PC-3 (cell line): ENCODE results near the gene C1QTNF9. TPM values are rescaled to one million over a fixed set of nuclear protein-coding genes. Genes with fewer than 3 reads are reported as not detected.
"Not testable (repeated sequence)": the region's sequence is repeated elsewhere in the genome, so short reads cannot be mapped to it uniquely, and the experiment has no call there.

Source experiments
- ATAC-seq: fragments of 200-7000 bp; cut with Tn5 transposase; 2 replicates; pipeline ENCODE4 v1.9.1; 2020; ENCODE audit warnings: mild to moderate bottlenecking, moderate library complexity
- BruUV-seq: library from RNA; stranded (reverse); fragments of 400-500 nt; replicated peaks from 2 replicates; lab custom pipeline; 2021; lab: Mats Ljungman, UMichigan
- CTCF ChIA-PET: fragments of 300-600 bp; sonication (Branson Sonifier 250); formaldehyde crosslinking; loops from one replicate; lab custom pipeline; 2022; ENCODE audit warnings: antibody characterized with exemption; lab: Charles Lee
- POLR2A ChIA-PET: fragments of 300-600 bp; sonication (Branson Sonifier 250); formaldehyde crosslinking; loops from one replicate; lab custom pipeline; 2022; ENCODE audit warnings: antibody characterized with exemption; ENCODE audit not compliant: unreplicated experiment; lab: Charles Lee
- DNase-seq: peaks from one replicate; pipeline ENCODE4 v3.0.0-alpha.2; 2015
- H2AFZ ChIP-seq: fragments of 300-600 bp; sonication (generic); 2 replicates; pipeline ENCODE4 v1.6.0; 2016; ENCODE audit warnings: antibody characterized with exemption, low read length
- H3F3A ChIP-seq: fragments of 300-600 bp; sonication (generic); one replicate; pipeline ENCODE4 v1.6.0; 2017; ENCODE audit warnings: antibody characterized with exemption, low read length, control low read depth, mild to moderate bottlenecking; ENCODE audit not compliant: unreplicated experiment
- H3K27ac ChIP-seq: fragments of 300-600 bp; sonication (generic); 2 replicates; pipeline ENCODE4 v1.5.1; 2016; ENCODE audit warnings: mild to moderate bottlenecking, low read length
- H3K27me3 ChIP-seq: fragments of 300-600 bp; sonication (generic); 2 replicates; pipeline ENCODE4 v1.6.1; 2016; ENCODE audit warnings: low read length, mixed read lengths
- H3K36me3 ChIP-seq: fragments of 300-600 bp; sonication (generic); 2 replicates; pipeline ENCODE4 v1.6.1; 2016; ENCODE audit warnings: low read depth, mixed run types, low read length, mixed read lengths
- H3K4me1 ChIP-seq: fragments of 300-600 bp; sonication (generic); 2 replicates; pipeline ENCODE4 v1.5.1; 2016; ENCODE audit warnings: low read length; ENCODE audit not compliant: insufficient read depth
- H3K4me2 ChIP-seq: fragments of 300-600 bp; sonication (generic); 2 replicates; pipeline ENCODE4 v1.6.0; 2016; ENCODE audit warnings: low read length
- H3K4me3 ChIP-seq: fragments of 300-600 bp; sonication (generic); 2 replicates; pipeline ENCODE4 v1.5.1; 2016; ENCODE audit warnings: mild to moderate bottlenecking, low read length, mixed read lengths
- H3K79me2 ChIP-seq: fragments of 300-600 bp; sonication (generic); 2 replicates; pipeline ENCODE4 v1.6.1; 2017; ENCODE audit warnings: low read length, mixed read lengths
- H3K9ac ChIP-seq: fragments of 300-600 bp; sonication (generic); 2 replicates; pipeline ENCODE4 v1.6.0; 2016; ENCODE audit warnings: mild to moderate bottlenecking, low read length
- H3K9me2 ChIP-seq: fragments of 300-600 bp; sonication (generic); replicated peaks from 2 replicates; pipeline ENCODE4 v1.6.1; 2016; ENCODE audit warnings: mixed run types, low read length, mixed read lengths
- H3K9me3 ChIP-seq: fragments of 300-600 bp; sonication (generic); 2 replicates; pipeline ENCODE4 v1.6.1; 2016; ENCODE audit warnings: low read length, mixed read lengths
- H4K20me1 ChIP-seq: fragments of 300-600 bp; sonication (generic); 2 replicates; pipeline ENCODE4 v1.6.1; 2016; ENCODE audit warnings: low read length, mixed read lengths
- CTCF ChIP-seq: fragments of 300-600 bp; sonication (generic); conservative IDR thresholded peaks from 2 replicates; pipeline ENCODE4 v1.5.1; 2017; ENCODE audit warnings: antibody characterized with exemption, low read depth, mild to moderate bottlenecking, low read length
- EZH2 ChIP-seq: fragments of 300-600 bp; sonication (generic); IDR thresholded peaks from one replicate; pipeline ENCODE4 v1.6.1; 2017; ENCODE audit warnings: antibody characterized with exemption, mild to moderate bottlenecking, low read length; ENCODE audit not compliant: unreplicated experiment
- EZH2phosphoT487 ChIP-seq: fragments of 300-600 bp; sonication (generic); IDR thresholded peaks from 2 replicates; pipeline ENCODE4 v1.6.1; 2018; ENCODE audit warnings: mild to moderate bottlenecking, antibody characterized with exemption, low read length, borderline replicate concordance
- intact Hi-C: fragments of 100-400 bp; cut with micrococcal nuclease; formaldehyde crosslinking; loops from 2 replicates; pipeline ENCODE4 v1.9.0; 2023
- total RNA-seq: library from RNA; depleted of rRNA; stranded (reverse); fragments of >200 nt; gene quantifications from 2 replicates; pipeline ENCODE4 v1.2.3, GENCODE V29; 2014; rRNA removed

Gene C1QTNF9
- total RNA-seq, 1 experiment from 2014 or later = 0.11 TPM

DNA sequence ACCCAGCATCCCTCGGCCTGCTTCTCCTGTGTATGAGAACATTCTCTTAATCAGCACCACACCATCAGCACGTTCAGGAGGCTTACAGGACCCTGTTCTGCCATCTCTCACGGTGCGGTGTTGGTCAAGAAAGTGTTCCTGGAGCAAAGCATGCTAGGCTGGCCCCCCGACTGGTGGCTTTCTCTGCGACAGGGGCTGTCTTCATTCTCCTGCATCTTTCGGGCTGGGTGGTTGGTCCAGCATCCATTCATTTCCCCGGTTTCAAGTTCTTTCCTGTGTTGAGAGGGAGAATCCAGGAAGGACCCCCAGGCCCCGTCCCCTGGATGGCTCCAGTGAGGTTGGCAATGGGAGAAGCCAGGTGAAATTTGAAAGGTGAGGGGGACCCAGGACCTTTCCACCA is 55.8 kb downstream of the C1QTNF9 start:
- Histone ChIP-seq H3K9me3 (no peaks in the 10 kb centered on the region), H3K4me2 (no peak overlapping the region), H2AFZ (no peak overlapping the region), H3F3A (no peaks in the 10 kb centered on the region), H3K36me3 (no peaks in the 10 kb centered on the region), H3K9ac (no peak overlapping the region), H4K20me1 (no peaks in the 10 kb centered on the region), H3K79me2 (no peaks in the 10 kb centered on the region), H3K27me3 (0 out of 2 replicates have a peak, but pooled peaks cover 4% of the 10 kb centered on the region), H3K4me1 (no peaks in the 10 kb centered on the region), H3K4me3 (no peak overlapping the region), H3K27ac (no peak overlapping the region), H3K9me2 (no peaks in the 10 kb centered on the region)
- DNase-seq = no peak
- CTCF ChIA-PET = no interaction called here
- POLR2A ChIA-PET = no interaction called here
- BruUV-seq = no TSS peak
- intact Hi-C loops = no loop called here
- TF ChIP-seq EZH2 = no peak
- TF ChIP-seq EZH2phosphoT487 = no peak
- TF ChIP-seq CTCF = no peak
- ATAC-seq = no peak

DNA sequence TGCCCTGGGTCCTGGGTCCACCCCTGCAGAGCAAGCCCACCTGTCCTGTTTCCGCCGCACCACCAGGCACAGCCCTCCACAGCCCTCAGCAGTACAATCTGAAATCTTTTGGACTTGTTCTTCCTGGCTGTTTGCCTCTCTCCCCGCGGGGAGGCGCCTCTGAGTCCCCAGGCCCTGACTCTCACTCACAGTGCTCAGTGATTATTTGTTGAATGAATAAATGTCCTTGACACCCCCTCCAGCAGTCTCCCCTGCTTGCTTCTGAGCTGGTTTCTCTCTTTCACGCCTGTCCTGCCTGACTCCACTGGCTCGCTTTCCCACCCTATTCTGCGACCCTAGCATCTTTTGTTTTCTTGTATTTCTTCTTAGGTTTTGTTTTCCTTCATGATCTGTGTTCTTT is 56.9 kb downstream of the C1QTNF9 start:
- BruUV-seq, H3K79me2 ChIP-seq, H3K27me3 ChIP-seq, CTCF ChIA-PET, H3K4me2 ChIP-seq, DNase-seq, ATAC-seq, H3F3A ChIP-seq, H3K9me3 ChIP-seq, H3K4me3 ChIP-seq, H3K9ac ChIP-seq, POLR2A ChIA-PET, H3K9me2 ChIP-seq, H3K36me3 ChIP-seq, H4K20me1 ChIP-seq, H2AFZ ChIP-seq, intact Hi-C loops, H3K27ac ChIP-seq, H3K4me1 ChIP-seq: not testable (repeated sequence)

DNA sequence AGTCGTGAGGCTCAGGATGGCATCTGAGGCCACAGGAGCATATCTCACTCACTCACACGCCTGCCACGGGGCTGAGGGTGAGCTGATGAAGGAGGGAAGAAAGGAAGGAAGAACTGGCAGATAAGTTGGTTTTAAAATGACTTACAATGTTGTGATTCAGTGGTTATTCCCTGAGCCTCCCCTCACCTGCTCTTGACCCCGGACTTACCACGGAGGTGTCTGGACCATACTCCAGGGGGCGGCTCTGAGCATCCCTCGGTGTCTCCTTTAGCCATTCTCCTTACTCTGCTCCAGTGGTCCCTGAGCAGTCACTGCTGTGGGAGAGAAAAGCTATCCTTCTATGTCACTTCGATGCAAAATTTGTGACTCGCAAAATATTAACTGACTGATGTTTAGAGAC is 61.9 kb downstream of the C1QTNF9 start:
- H3F3A ChIP-seq, H3K36me3 ChIP-seq, H3K27ac ChIP-seq, H3K4me2 ChIP-seq, H3K4me1 ChIP-seq, H4K20me1 ChIP-seq, H3K9ac ChIP-seq, ATAC-seq, H3K9me2 ChIP-seq, H3K27me3 ChIP-seq, H3K4me3 ChIP-seq, CTCF ChIA-PET, DNase-seq, intact Hi-C loops, H3K79me2 ChIP-seq, BruUV-seq, POLR2A ChIA-PET, H3K9me3 ChIP-seq, H2AFZ ChIP-seq: not testable (repeated sequence)

Other genes with a start within 250 kb of the C1QTNF9 start
- gene SPATA13, start 148.9 kb upstream of the C1QTNF9 start, total RNA-seq = 43.0 and 52.6 TPM in 2 replicates
- 50.4 and 54.4 TPM in 2 replicates for gene PARP4, start 203.2 kb downstream of the C1QTNF9 start, total RNA-seq